OCI-LY3 (cell line): ENCODE results near the gene ATP6V1G3.

Source experiments
- H2AFZ ChIP-seq: fragments of 200-600, 300-600 bp; shearing (Covaris generic); 2 replicates; pipeline ENCODE4 v1.6.0; 2014; ENCODE audit warnings: antibody characterized with exemption, low read depth, low read length
- H3K27ac ChIP-seq: fragments of 200-600, 300-600 bp; sonication (generic); 2 replicates; pipeline ENCODE4 v1.5.1; 2014; ENCODE audit warnings: mild to moderate bottlenecking, low read length, moderate library complexity, mixed read lengths
- H3K27me3 ChIP-seq: fragments of 200-600, 300-600 bp; sonication (generic); 2 replicates; pipeline ENCODE4 v1.6.1; 2014; ENCODE audit warnings: low read depth, low read length, mixed read lengths
- H3K36me3 ChIP-seq: fragments of 200-600, 300-600 bp; sonication (generic); replicated peaks from 2 replicates; pipeline ENCODE3; 2014; ENCODE audit warnings: low read depth, low read length, mixed read lengths
- H3K4me1 ChIP-seq: fragments of 300-600, 200-600 bp; sonication (generic); 2 replicates; pipeline ENCODE4 v1.6.1; 2014; ENCODE audit warnings: low read length, mixed read lengths
- H3K4me2 ChIP-seq: fragments of 200-600, 300-600 bp; sonication (generic); 2 replicates; pipeline ENCODE4 v1.6.1; 2014; ENCODE audit warnings: low read length, mixed read lengths
- H3K4me3 ChIP-seq: fragments of 300-600, 200-600 bp; sonication (generic); 2 replicates; pipeline ENCODE4 v1.5.1; 2014; ENCODE audit warnings: antibody characterized with exemption, mild to moderate bottlenecking, low read length, moderate library complexity
- H3K79me2 ChIP-seq: fragments of 300-600, 200-600 bp; shearing (Covaris generic); 2 replicates; pipeline ENCODE4 v1.6.1; 2014; ENCODE audit warnings: mild to moderate bottlenecking, low read length, mixed read lengths
- H3K9ac ChIP-seq: fragments of 300-600, 200-600 bp; shearing (Covaris generic); 2 replicates; pipeline ENCODE4 v1.6.0; 2014; ENCODE audit warnings: mild to moderate bottlenecking, low read length, moderate library complexity
- H3K9me3 ChIP-seq: fragments of 200-600, 300-600 bp; shearing (Covaris generic); 2 replicates; pipeline ENCODE4 v1.6.1; 2014; ENCODE audit warnings: low read length, mixed read lengths; ENCODE audit not compliant: insufficient read depth
- H4K20me1 ChIP-seq: fragments of 200-600, 300-600 bp; sonication (generic); 2 replicates; pipeline ENCODE4 v1.6.1; 2016; ENCODE audit warnings: low read length, mixed read lengths; ENCODE audit not compliant: insufficient read depth
- EZH2phosphoT487 ChIP-seq: fragments of 200-600 bp; shearing (Covaris generic); IDR thresholded peaks from 2 replicates; pipeline ENCODE4 v1.6.1; 2018; ENCODE audit warnings: antibody characterized with exemption, mixed run types, low read depth
- TF ChIP-seq, protein P1 (sequence below): fragments of 200-600, 300-600 bp; sonication (generic); IDR thresholded peaks from 2 replicates; pipeline ENCODE4 v1.5.1; 2014; ENCODE audit warnings: antibody characterized with exemption, low read length, low read depth

The ATP6V1G3 gene

DNA sequence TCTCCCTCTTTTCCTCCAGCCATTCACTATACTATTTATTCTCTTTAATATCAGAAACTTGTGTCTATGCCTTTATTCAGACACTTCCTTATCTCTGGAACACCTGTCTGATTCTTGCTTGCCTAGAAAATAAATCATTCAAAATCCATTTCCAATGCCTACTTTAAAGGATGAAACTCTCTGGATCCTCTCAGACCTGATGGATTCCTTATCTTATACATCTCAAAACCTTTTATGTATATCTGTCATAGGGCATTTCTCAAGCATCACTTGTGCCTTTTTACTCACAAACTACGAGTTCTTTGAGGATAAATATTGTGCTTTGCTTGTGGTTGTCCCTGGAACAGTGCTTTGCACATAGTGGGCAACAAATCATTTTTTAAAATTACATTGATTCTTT lies 3.8 kb upstream of the ATP6V1G3 start:
- Histone ChIP-seq H3K79me2 (no peaks in the 10 kb centered on the region), H3K4me1 (peaks cover 33% of the 10 kb centered on the region), H3K27ac (peak overlapping the region; percentile 13; the same call in 1 of the 2 replicates), H2AFZ (no peak overlapping the region), H3K36me3 (peaks cover 15% of the 10 kb centered on the region), H3K9ac (no peak overlapping the region), H4K20me1 (no peaks in the 10 kb centered on the region), H3K4me3 (no peak overlapping the region), H3K27me3 (no peaks in the 10 kb centered on the region), H3K4me2 (no peak overlapping the region; the same call in 1 of the 2 replicates), H3K9me3 (peaks cover 7% of the 10 kb centered on the region; the same call in 1 of the 2 replicates)
- TF ChIP-seq EZH2phosphoT487, result no peak
- TF ChIP-seq, protein P1, sequence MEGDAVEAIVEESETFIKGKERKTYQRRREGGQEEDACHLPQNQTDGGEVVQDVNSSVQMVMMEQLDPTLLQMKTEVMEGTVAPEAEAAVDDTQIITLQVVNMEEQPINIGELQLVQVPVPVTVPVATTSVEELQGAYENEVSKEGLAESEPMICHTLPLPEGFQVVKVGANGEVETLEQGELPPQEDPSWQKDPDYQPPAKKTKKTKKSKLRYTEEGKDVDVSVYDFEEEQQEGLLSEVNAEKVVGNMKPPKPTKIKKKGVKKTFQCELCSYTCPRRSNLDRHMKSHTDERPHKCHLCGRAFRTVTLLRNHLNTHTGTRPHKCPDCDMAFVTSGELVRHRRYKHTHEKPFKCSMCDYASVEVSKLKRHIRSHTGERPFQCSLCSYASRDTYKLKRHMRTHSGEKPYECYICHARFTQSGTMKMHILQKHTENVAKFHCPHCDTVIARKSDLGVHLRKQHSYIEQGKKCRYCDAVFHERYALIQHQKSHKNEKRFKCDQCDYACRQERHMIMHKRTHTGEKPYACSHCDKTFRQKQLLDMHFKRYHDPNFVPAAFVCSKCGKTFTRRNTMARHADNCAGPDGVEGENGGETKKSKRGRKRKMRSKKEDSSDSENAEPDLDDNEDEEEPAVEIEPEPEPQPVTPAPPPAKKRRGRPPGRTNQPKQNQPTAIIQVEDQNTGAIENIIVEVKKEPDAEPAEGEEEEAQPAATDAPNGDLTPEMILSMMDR, result no peak

DNA sequence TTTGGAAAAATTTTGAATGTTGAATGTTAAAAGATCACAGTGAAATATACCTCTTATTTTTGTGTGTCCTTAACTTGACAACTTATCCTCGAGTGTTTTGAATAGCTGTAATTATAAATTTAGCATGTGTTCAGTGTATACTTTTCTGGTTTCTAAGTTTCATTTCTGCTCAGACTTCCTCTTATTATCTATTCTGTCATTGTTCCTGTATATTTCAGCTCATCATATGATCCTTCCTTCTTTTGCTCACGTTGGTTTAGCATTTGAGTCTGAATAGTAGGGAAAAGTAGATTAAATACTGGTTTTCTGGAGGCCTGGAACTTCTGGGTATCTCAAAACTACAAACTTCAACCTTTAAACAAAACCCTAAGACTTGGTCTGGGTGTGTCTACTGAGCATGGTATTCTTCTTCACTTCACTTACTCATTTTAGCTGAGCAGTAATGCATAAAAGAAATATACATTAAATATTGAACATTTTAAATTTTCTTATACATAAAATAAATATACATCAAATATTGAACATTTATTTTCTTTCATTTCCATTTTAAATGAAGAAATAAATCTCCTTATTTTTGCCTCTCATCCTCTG lies 3.3 kb upstream of the ATP6V1G3 start:
- Histone ChIP-seq H3K9ac (no peak overlapping the region), H3K9me3 (peaks cover 7% of the 10 kb centered on the region; the same call in 1 of the 2 replicates), H3K27ac (peak overlapping the region; percentile 36), H4K20me1 (no peaks in the 10 kb centered on the region), H3K79me2 (no peaks in the 10 kb centered on the region), H2AFZ (no peak overlapping the region), H3K4me3 (no peak overlapping the region), H3K27me3 (no peaks in the 10 kb centered on the region), H3K4me2 (peak overlapping the region; percentile 40), H3K36me3 (peaks cover 11% of the 10 kb centered on the region), H3K4me1 (peaks cover 33% of the 10 kb centered on the region)
- TF ChIP-seq EZH2phosphoT487, result no peak
- TF ChIP-seq, protein P1, result no peak

DNA sequence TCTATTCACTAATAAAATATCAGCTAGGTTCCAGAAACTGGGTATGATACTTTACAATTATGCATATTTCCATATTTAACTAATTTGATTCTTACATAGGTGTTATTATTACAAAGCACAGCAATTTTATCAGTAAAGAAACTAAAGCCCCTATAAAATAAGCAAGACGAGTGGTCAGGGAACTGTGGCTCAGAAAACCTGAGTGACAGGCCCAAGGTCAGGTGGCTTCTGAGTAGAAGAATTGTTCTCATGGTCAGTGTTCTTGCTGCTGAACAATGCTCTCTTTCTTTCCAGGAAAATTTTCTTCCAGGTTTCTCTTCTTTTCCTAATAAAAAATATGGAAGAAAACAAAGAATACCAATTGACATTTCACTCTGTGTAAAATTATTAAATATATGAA lies 2.2 kb upstream of the ATP6V1G3 start:
- TF ChIP-seq, protein P1, result no peak
- no peak for TF ChIP-seq EZH2phosphoT487
- peaks cover 9% of the 10 kb centered on the region for H3K36me3 ChIP-seq
- H3K9me3 ChIP-seq, result peaks cover 7% of the 10 kb centered on the region; the same call in 1 of the 2 replicates
- no peaks in the 10 kb centered on the region for H3K79me2 ChIP-seq
- H3K9ac ChIP-seq, result no peak overlapping the region
- H3K4me3 ChIP-seq, result no peak overlapping the region
- H3K27me3 ChIP-seq, result no peaks in the 10 kb centered on the region
- H3K4me1 ChIP-seq, result peaks cover 41% of the 10 kb centered on the region
- no peak overlapping the region for H3K27ac ChIP-seq
- no peak overlapping the region for H2AFZ ChIP-seq
- H3K4me2 ChIP-seq, result no peak overlapping the region
- no peaks in the 10 kb centered on the region for H4K20me1 ChIP-seq

DNA sequence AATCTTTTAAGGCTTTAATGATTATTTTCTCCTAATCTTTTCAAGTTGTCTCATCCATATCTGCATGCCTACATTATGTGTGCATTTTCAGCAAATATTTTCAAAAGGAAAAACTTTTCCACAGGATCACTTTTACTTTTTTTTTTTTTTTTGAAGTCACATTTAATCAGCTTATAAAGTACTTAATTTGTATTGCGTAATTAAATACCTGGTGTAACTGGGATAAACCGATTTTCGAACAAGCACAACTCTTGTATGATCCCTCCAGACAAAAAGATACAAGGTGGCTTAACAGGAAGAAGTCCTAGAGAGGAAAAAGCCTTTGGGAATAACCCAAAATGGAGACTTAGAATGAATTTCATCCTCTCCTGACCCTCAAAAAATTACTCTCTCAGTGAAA lies 1.3 kb upstream of the ATP6V1G3 start:
- no peaks in the 10 kb centered on the region for H4K20me1 ChIP-seq
- H2AFZ ChIP-seq, result no peak overlapping the region
- H3K9ac ChIP-seq, result no peak overlapping the region
- no peak overlapping the region for H3K27ac ChIP-seq
- no peak for TF ChIP-seq EZH2phosphoT487
- TF ChIP-seq, protein P1, result no peak
- peaks cover 3% of the 10 kb centered on the region; the same call in 1 of the 2 replicates for H3K9me3 ChIP-seq
- no peaks in the 10 kb centered on the region for H3K27me3 ChIP-seq
- H3K4me1 ChIP-seq, result peaks cover 45% of the 10 kb centered on the region
- H3K79me2 ChIP-seq, result no peaks in the 10 kb centered on the region
- no peak overlapping the region for H3K4me2 ChIP-seq
- peaks cover 4% of the 10 kb centered on the region for H3K36me3 ChIP-seq
- H3K4me3 ChIP-seq, result no peak overlapping the region
